ENCODE results near the gene LRPAP1.

Gene LRPAP1

GRCh38 chr4:3498901-3499510, 33.2 kb downstream of the LRPAP1 start:
- no peak for DNase-seq

- no peak for DNase-seq
Observed at GRCh38 chr4:3498407-3498806, 33.8 kb downstream of the LRPAP1 start.

GRCh38 chr4:3497523-3498389, 34.5 kb downstream of the LRPAP1 start:
- no peak for DNase-seq

GRCh38 chr4:3497095-3497494, 35.1 kb downstream of the LRPAP1 start:
- DNase-seq = no peak

GRCh38 chr4:3496021-3496420, 36.2 kb downstream of the LRPAP1 start:
- DNase-seq = no peak

GRCh38 chr4:3495204-3495975, 36.8 kb downstream of the LRPAP1 start:
- no peak for DNase-seq

GRCh38 chr4:3494462-3494871, 37.8 kb downstream of the LRPAP1 start:
- DNase-seq = no peak

GRCh38 chr4:3493720-3494461, 38.3 kb downstream of the LRPAP1 start:
- DNase-seq = no peak

GRCh38 chr4:3492741-3493719, 39.2 kb downstream of the LRPAP1 start:
- no peak for DNase-seq

GRCh38 chr4:3491681-3492405, 40.4 kb downstream of the LRPAP1 start:
- DNase-seq = no peak

- no peak for DNase-seq
Observed at GRCh38 chr4:3489451-3489962, 42.7 kb downstream of the LRPAP1 start.

- DNase-seq = no peak
Observed at GRCh38 chr4:3488820-3489219, 43.4 kb downstream of the LRPAP1 start.

- no peak for DNase-seq
Observed at GRCh38 chr4:3487861-3488260, 44.4 kb downstream of the LRPAP1 start.

GRCh38 chr4:3486541-3487540, 45.4 kb downstream of the LRPAP1 start:
- no peak for DNase-seq

- DNase-seq = no peak
Observed at GRCh38 chr4:3485886-3486540, 46.2 kb downstream of the LRPAP1 start.

- peak; percentile 27 for DNase-seq
Observed at GRCh38 chr4:3485011-3485791, 47.0 kb downstream of the LRPAP1 start.

GRCh38 chr4:3484057-3484973, 47.9 kb downstream of the LRPAP1 start:
- no peak for DNase-seq

Measured in hematopoietic multipotent progenitor cell treated with erythropoietin and hydrocortisone succinate and interleukin-3 and kit ligand, for 6 days (in vitro differentiated cells).